GM18858 (cell line): ENCODE measurements around the gene SUPT6H.

ENCODE experiments used
- ATAC-seq: cut with Tn5 transposase; IDR thresholded peaks from one replicate; pipeline ENCODE4 v1.9.1; 2021; ENCODE audit not compliant: unreplicated experiment

Gene SUPT6H

DNA sequence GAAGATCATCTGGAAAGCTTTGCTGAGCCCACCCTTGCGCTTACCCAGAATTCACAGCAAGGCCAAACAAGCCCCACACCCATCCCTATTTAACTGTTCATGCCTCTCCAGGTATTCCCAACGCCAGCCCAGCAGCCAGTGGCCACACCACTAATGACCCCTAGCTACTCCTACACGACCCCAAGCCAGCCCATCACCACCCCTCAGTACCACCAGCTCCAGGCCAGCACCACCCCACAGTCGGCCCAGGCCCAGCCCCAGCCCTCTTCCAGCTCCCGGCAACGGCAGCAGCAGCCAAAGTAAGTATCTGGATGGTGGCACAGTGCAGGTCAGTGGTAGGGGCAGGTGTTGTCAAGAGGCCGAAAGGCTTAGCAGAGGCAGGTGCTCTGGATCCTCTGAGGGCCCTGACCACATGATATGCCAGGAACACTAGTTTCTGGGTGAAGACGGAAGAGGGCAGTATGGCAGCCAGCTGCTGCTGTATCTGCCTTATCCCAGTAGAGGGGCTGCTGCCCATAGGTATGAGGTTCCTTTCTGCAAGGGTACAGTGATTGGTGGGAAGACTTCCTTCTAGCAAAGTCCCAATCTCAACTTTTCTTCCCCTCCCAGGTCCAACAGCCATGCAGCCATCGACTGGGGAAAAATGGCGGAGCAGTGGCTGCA, 39.0 kb downstream of the SUPT6H start:
- ATAC-seq = no peak

DNA sequence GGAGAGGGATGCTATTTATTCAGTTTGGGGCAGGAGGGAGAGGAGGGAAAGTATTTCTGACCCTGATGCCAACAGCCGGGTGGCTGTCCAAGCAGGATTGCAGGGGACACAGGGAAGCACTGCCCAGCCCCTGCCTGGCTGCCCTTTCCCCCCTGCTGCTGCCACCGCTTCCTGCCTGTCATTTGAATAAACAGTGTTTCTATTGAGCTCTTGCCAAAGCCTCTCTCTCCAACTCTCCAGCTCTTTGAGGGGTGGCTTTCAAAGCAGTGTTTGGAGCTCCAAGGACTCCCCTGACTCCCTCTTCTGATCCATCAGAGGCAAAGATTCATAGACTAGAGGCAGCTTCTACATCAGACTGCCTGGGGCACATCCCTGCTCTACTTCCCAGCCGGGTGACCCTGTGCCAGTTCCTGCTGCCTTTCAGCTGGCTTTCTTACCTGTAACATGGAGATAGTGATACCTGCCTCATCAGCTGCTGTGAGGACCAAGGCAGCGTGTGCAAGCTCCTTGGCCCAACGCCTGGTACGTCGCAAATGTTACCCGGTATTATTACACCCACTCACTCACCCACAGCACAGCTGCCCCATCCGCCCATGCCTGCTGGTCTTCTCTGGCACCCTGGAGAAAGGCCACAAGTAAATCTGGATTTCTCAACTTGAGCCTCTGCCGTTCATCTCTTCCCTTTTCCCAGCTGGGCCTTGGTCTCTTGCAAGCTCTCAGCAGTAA, 40.2 kb downstream of the SUPT6H start:
- no peak for ATAC-seq

DNA sequence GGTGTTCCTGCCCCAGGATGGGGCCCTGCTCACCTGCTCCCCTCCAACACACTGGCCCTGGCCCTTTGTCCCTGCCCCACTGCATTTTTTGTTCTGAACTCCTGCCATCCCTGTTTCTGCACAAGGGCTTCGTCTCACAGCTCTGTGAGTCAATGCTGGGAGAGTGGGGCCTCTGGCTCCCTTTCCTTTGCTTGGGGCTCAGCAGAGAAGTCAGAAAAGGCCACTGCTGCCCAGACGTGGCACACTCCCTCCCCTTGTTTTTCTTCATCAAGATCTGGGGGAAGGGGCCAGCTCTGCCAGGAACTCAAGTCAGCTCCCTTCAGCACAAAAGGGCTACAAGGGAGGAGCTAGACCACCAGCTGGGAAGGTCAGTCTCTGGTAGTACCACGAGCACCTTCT, 40.7 kb downstream of the SUPT6H start:
- ATAC-seq = no peak

DNA sequence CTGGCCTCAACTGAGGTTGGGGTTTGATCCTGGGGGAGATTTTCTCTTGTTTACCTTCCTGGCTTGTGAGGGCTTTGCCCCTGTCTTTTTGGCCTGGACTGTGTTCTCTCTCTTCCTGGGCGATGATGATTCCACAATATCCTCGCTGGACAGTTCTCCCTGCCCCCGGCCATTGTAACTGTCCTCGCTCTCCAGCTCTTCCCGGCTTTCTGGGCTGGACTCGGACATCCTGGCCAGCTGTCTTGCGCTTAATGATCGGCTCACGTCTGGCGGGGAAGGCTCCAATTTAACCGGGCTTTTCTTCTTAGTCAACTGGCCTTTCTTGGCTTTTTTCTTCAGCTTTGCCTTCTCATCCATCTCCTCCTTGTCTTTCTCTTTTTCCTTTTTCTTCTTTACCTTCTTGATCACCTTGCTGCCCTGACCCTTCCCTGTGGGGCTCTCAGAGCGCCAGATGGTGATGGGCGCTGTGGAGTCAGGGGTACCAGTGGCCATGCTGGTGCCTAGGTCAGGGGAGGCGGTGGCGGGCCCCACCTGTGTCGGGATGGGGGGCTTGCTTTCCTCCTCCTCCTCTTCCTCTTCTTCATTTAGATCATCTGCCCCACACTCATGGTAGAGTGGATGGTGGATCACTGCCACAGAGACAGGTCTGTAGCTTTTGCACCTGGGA, 41.7 kb downstream of the SUPT6H start:
- ATAC-seq = no peak

DNA sequence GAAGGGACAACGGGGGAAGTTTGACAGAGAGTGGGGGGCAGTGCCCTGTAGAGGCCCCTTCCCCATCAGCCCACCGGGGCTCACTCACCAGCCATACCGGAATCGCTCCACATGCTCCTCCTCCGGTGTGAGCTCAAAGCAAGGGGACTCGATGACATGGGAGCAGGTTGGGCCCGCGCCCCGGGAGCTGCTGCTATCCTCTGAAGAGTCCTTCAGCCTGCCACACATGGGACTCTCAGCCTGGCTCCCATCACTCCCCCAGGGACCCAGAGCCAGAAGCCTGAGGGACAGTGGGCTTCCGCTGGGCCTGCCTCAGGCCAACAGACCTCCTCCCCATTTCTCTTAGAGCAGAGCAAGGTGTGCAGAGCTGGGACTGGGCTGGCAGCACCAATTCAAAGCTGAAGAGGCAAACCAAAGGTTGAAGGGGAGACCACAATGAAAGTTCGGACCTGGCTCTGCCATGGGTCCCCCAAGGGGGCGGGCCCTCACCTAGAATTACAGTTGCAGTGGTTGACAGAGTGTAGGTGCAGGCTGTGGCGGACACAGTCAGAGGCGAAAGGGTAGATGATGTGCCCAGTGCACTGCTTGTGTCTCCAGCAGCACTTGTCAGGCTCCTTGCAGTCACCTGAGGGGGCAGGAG, 42.3 kb downstream of the SUPT6H start:
- ATAC-seq = no peak

DNA sequence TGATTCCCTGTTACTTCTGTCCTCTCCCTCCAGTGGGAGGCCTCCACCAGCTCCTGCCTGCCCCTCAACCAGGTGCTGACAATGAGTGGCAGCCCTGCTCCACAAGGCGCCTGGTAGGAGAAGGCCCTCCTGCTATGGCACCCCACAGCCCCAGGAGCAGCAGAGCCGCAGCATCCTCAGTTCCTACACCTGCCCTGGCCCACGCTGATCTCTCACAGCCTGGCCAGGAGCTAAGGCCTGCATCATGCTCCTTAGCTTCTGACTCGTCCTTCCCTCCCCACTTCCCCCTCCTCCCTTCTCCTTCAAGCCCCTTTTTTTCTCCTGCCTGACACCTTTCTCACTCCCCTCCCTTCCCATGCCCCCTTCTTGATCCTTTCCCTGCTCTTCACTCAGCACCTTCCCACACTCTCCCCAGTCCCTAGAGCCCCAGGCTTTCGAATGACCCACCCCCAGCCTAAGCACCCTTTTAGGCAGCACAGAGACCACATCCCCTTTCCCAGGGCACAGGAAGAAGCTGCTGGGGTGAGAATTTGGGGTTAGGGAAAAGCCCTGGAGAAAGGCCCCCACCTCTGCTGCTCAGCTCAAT, 43.2 kb downstream of the SUPT6H start:
- ATAC-seq = no peak

DNA sequence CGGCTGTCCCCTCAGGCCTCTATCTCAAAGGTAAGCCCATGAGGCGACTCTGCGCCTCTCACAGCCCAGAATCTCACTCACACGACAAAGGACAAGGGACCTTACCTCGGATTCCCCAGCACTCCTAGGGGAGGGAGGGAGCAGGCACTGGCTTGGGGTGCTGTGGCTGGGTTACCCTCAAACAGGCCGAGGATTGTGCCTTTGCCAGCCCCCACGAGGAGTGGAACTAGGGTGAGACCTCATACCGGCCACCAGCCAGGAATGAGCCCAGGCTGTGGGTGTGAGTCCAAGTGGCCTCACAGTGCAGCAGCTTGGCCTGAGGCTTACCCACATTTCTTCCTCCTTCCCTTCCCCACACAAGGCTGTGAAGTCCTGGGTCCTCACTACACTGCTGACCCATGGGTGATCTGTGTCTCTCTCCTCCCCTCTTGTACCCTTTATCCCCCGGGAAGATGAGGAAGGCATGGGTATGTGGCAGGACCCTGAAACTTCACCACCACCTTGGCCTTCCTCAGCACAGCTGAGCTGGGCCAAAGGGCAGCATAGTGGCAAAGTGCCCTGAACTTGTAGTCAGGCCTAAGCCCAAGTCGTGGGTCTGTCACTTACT, 43.8 kb downstream of the SUPT6H start:
- no peak for ATAC-seq

DNA sequence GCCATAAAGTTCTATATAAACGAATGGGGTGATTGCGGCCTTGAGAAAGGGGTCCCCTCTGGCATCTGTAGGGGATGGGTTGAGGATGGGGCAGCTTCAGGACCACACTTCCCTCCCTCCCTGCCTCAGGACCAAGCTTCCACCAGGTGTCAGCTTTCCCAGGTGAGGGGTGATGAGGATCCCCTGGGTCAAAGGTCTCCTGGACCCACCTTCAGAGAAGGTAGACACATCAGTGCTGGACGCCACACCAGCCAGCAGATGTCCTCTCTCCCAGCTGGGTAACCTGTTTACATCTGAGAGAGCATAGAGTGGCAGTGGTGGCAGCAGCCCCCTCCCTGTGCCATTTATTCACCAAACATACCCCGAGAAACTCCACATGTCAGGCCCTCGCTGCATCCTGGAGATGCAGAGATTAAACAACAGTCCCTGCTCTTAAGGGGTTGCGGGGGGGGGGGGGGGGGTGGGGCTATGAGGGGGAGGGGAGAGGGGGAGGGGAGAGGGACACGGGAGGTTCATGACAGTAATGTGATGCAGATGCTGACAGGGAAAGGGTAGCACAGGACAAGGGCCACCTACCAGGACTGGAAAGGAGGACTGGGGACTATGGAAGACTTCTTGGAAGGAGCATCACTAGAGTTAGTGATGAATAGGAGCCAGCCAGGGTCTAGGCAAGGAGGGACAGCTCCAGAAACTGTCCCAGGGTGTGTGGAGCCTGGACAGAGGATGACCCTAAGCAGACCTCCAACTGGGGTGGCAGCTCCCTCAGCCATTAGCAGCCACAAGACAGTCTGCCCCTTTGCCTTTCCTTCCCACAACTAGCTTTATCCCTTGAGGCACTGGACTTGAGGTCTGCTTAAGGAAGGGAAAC, 44.7 kb downstream of the SUPT6H start:
- no peak for ATAC-seq

DNA sequence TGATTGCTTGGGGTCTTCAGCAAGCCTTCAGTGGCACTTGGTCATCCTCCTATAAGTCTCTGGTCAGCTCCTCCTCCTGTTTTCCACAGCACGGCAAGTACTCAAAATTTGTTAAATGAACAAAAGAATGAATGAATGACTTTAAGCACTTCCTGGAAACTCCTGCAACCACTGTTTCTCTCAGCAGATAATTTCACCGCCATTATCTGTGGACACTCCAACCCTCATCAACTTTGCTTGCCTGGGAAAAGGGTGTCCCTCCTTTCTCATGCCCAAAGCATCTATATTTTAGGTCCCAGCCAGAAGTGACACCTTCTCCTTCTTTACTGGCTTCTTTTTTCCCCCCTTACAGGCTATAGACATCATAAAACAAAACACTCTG, 45.3 kb downstream of the SUPT6H start:
- no peak for ATAC-seq

DNA sequence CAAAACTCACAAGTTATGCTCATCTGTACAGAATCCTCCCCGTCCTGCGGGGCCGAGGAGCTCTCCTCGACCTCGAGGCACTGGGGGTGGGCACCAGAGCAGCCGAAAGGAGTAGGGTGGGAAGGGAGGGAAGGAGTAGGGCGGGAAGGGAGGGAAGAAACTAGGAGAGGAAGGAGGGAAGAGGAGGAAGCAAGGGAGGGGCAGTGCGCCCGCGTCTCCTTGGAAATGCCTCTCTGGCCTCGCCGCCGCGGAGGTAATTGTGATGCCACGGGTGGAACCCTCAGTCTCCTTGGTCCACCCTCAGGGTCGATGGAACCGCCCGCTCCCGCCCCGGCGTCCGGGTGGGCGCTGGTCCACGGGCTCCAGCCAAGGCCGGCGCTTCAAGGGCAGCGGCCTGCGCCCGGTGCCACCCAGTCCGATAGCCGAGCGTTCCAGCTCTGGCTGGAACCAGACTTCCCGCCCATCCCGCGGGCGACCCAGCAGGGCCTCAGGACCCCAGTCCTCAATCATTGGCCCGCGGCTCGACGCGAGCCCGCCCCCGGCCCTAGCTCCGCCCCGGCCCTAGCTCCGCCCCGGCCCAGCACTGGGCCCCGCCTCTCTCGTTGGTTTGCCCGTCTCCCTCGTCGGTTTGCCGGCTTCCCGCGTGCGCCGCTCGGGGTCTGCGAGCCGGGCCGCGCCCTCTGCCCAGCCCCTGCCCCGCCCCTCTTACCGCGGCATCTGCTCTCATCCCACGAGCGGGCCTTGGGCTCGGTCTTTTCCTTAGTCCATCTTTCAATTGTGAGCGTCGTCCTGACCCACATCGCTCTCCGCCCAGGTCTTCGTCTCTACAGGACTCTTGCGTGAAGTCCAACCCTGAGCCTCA, 49.1 kb downstream of the SUPT6H start:
- ATAC-seq = peak; percentile 54

DNA sequence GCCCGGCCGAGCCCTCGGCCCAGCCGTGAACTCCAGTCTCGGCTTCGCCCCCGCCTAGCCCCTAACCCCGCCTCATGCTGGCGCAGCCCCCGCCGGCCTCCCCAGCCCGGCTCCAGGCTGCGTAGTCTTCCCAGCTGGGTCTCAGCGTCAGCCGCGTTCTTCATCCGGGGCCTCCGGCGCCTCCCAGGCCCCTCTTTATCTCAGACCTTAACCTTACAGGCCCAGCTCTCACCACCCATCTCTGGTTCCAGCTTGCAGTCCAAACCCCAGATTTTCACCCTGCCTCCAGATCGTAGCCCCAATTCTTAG, 49.7 kb downstream of the SUPT6H start, which contains the start of gene PROCA1:
PROCA1 (minus strand) TSS at position 166 of the 309 bp plus-strand sequence. CDS start 228 bp downstream, outside the sequence.
- ATAC-seq = no peak

DNA sequence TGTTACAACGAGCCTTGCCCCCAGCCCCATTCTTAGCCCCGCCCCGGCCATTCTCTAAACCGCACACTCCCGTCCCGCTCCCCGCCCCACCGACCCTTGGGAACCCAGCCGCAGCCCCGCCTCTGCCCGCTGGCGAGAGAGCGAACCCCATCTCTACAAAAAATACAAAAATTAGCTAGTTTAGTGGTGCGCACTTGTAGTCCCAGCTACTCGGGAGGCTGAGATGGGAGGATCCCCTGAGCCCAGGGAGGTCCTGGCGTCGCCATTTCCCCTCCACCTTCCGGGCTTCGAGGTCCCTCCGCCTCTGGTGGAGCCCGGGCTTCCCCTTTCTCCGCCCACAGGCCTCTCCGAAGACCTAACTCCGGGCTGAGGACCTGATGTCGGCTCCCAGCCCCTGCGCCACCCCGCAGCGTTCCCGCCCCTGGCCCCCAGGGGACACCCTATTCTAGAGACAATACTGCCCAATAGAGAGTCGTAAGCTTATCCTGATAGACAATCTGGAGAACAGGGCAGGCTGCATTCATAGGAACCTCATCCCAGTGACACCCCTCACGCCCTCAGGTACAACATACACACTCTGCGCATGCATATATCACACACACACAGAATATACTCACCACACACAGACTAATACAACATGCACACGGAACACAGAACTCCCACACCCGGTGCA, 50.2 kb downstream of the SUPT6H start:
- no peak for ATAC-seq

DNA sequence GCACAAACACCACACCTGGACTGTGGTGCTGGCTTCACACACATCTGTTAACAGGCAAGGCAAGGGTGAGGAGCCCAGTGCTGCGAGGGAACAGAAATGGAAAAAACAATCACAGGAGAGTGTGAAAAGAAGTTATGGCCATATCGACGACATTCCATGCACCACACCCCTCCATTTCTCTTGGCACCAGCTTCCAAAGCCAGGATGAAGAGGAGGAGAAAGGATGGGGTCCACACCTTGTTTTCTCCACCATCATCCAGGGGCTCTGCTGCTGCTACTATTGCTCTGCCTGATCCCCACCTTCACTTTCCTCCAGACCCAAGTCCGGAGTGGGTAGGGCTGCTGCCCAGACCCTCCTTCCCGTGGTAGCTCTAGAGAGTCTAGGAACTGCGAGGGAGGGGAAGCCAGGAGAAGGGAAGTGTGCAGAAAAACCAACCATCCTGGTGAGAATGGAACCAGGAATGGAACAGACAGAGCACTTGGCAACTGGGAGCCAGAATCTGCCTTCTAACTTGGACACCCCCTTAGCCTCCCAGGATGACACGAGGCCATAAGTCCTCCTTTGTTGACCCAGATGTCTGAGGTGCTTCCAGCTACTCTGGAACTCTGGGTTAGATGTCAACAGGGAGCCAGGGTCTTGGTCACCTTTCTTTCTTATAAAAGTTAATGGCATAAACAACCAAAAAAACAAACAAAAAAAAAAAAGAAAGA, 50.9 kb downstream of the SUPT6H start:
- ATAC-seq = no peak

DNA sequence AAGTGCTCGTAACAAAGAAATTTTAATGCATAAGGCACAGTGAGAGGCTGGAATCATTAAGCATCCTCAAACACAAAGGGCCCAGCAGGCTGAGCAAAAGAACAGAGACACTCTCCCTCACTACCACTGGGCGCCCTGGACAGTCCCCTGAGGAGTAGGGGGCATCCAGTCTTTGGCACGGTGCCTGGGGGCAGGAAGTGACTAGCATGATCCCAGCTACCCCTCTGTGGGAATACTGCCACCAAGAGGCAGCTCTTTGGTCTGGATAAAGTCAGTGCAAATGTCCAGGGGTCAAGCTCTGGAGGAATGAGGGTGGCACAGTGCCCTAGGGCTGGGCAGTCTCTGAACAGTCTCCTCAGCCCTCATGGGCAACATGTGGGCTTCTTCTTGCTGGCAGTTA, 52.3 kb downstream of the SUPT6H start:
- no peak for ATAC-seq

DNA sequence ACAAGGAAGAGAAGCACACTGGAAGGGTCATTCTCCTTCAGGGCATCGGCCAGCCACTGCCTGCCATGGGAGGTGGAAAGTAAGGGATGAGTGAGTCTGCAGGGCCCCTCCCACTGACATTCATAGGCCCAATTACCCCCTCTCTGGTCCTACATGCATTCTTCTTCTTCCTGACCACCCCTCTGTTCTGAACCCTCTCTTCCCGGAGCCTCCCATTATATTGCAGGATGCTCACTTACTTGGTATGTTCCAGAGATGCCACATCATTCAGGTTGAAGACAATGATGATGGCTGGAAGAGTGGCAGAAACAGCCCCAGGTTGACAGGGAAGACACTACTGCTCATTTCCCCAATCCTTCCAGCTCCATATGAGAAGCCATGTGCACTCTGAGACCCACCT, 53.2 kb downstream of the SUPT6H start:
- no peak for ATAC-seq

DNA sequence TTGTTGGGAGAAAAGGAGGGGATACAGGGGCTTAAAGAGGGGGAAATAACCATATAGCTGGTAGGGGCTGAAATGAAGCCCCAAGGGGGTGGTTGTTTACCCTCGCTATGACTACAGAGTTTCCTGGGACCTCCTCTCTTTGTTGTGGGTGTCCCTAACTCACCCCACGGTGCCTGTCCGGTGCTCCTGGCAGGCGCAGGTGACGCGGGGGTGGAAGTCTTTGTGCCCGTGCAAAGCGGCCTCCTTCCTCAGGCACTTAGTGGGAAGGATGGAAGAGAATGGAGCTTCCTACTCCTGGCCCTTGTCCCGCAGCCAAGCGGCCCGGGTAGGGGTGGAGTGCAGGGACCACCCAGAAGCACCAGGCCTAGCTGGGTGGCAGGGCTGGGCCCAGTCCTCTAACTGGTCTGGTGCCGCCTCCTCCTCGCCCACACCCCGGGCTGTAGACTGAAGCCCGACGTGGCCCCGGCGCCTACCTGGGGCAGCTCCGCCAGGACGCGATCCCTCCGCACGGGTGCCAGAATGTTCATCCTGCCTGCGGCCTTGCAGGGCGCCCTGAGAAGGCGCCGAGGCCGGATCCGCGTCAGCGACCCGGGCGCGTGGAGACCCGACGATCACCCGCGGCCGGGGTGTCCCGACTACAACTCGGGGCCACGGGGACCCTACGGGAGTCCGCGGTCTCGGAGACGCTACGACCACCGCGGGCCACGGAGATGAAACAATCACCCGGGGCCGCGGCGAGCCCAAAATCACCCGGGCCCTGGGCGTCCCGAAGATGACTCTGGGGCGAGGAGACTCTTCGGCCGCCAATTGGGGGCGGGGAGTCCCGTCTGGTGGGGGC, 55.0 kb downstream of the SUPT6H start:
- ATAC-seq = no peak
